Endothelial cell (in vitro differentiated cells): Measurements from ENCODE around the gene PRCC. TPM values are rescaled to one million over a fixed set of nuclear protein-coding genes. Genes with fewer than 3 reads are reported as not detected.

ENCODE experiments used
- DNase-seq: peaks from one replicate; pipeline ENCODE4 v3.0.0; 2021; ENCODE audit warnings: low spot score
- H3K27ac Mint-ChIP-seq: one replicate; pipeline ENCODE4 v1.8.0; 2021; ENCODE audit warnings: mixed read lengths, inconsistent platforms; ENCODE audit not compliant: unreplicated experiment
- H3K27me3 Mint-ChIP-seq: one replicate; pipeline ENCODE4 v1.8.0; 2021; ENCODE audit warnings: mild to moderate bottlenecking, moderate library complexity, mixed read lengths, inconsistent platforms; ENCODE audit not compliant: unreplicated experiment
- H3K36me3 Mint-ChIP-seq: one replicate; pipeline ENCODE4 v1.8.0; 2021; ENCODE audit warnings: mild to moderate bottlenecking, low read depth, mixed read lengths, inconsistent platforms; ENCODE audit not compliant: unreplicated experiment
- H3K4me1 Mint-ChIP-seq: one replicate; pipeline ENCODE4 v1.8.0; 2021; ENCODE audit warnings: mild to moderate bottlenecking, mixed read lengths, inconsistent platforms; ENCODE audit not compliant: unreplicated experiment
- H3K4me3 Mint-ChIP-seq: one replicate; pipeline ENCODE4 v1.8.0; 2021; ENCODE audit warnings: mild to moderate bottlenecking, mixed read lengths, inconsistent platforms; ENCODE audit not compliant: unreplicated experiment
- H3K9me3 Mint-ChIP-seq: one replicate; pipeline ENCODE4 v1.8.0; 2021; ENCODE audit warnings: mixed read lengths, inconsistent platforms; ENCODE audit not compliant: unreplicated experiment
- total RNA-seq: library from RNA; stranded (reverse); fragmentation: NEBNext Ultra II Directional; extraction: Animal tissue kit (Norgen Biotek cat#: 25700); gene quantifications from one replicate; pipeline ENCODE4 v1.2.1, GENCODE V29; 2021; ENCODE audit not compliant: unreplicated experiment
- TF ChIP-seq, protein P1 (sequence below): fragments of 200-600 bp; sonication (generic); IDR thresholded peaks from one replicate; pipeline ENCODE4 v1.5.0; 2021; ENCODE audit warnings: antibody characterized with exemption; ENCODE audit not compliant: unreplicated experiment

Gene PRCC
- total RNA-seq, 1 donor from 2014 or later: 91.9 TPM

DNA sequence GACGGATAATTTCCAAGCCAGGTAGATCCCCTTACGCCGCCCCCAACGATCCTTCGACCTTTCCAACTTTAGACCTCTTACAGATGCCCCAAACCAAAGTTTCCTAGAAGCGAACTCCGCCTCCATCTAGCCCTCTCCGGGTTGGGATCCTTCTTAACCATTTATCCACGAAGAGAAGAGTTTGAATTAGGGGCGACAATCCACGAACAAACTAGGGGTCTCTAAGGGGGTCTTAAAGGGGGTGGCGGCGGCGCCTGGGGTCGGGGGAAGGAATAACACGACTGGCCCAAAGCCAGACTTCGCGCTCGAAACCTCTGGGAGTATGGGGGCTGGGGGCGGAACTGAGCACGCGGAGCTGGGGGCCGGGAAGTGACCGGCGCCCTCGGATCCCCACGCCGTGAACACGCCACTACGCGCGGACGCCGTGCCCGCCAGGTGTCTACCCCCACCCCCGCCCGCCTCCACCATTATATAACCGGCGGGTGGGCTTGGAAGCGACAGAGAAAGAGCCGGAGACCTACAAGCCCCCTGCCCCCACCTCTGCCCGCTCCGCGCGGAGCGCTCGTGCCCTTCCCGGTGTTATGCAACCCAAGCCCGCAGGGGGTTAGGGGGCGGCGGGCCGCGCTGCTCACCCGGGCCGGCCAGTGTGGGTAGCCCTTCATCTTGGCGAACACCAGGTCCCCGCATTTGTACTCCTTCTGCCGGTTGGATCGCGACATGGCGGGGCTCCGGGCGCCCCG lies 16.5 kb upstream of the PRCC start:
- TF ChIP-seq, protein P1, sequence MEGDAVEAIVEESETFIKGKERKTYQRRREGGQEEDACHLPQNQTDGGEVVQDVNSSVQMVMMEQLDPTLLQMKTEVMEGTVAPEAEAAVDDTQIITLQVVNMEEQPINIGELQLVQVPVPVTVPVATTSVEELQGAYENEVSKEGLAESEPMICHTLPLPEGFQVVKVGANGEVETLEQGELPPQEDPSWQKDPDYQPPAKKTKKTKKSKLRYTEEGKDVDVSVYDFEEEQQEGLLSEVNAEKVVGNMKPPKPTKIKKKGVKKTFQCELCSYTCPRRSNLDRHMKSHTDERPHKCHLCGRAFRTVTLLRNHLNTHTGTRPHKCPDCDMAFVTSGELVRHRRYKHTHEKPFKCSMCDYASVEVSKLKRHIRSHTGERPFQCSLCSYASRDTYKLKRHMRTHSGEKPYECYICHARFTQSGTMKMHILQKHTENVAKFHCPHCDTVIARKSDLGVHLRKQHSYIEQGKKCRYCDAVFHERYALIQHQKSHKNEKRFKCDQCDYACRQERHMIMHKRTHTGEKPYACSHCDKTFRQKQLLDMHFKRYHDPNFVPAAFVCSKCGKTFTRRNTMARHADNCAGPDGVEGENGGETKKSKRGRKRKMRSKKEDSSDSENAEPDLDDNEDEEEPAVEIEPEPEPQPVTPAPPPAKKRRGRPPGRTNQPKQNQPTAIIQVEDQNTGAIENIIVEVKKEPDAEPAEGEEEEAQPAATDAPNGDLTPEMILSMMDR: no peak
- Mint-ChIP-seq H3K9me3 (no peaks in the 10 kb centered on the region), H3K36me3 (peaks cover 10% of the 10 kb centered on the region), H3K4me3 (peak overlapping the region; percentile 94), H3K4me1 (peaks cover 53% of the 10 kb centered on the region), H3K27me3 (peaks cover 23% of the 10 kb centered on the region), H3K27ac (peak overlapping the region; percentile 99)
- peak; percentile 61 for DNase-seq

DNA sequence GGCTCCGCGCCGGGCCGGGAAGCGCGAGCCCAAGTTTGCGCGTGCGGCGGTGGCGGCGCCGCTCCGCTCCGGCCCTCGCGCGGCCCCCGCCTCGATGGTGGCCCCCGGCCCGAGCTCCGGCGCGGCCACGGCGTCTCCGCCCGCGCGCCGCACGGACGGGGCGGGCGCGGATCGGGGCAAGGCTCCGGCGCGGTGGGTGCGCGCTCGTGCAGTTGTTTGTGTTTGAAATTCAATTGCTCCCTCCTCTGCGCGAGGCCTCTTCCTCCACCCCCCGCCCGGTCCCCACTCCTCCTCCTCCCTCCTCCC lies 15.9 kb upstream of the PRCC start, which contains the start of gene HDGF:
Gene HDGF (minus strand): TSS at position 225 of the 306 bp plus-strand sequence. CDS start 246 bp downstream, outside the sequence.
- H3K36me3 Mint-ChIP-seq: peaks cover 5% of the 10 kb centered on the region
- peak within 1 kb of the TSS; percentile 99 for H3K27ac Mint-ChIP-seq
- DNase-seq: no peak
- H3K27me3 Mint-ChIP-seq: peaks cover 22% of the 10 kb centered on the region
- TF ChIP-seq, protein P1: no peak
- peak within 1 kb of the TSS; percentile 96 for H3K4me3 Mint-ChIP-seq
- H3K9me3 Mint-ChIP-seq: no peaks in the 10 kb centered on the region
- H3K4me1 Mint-ChIP-seq: peaks cover 48% of the 10 kb centered on the region

DNA sequence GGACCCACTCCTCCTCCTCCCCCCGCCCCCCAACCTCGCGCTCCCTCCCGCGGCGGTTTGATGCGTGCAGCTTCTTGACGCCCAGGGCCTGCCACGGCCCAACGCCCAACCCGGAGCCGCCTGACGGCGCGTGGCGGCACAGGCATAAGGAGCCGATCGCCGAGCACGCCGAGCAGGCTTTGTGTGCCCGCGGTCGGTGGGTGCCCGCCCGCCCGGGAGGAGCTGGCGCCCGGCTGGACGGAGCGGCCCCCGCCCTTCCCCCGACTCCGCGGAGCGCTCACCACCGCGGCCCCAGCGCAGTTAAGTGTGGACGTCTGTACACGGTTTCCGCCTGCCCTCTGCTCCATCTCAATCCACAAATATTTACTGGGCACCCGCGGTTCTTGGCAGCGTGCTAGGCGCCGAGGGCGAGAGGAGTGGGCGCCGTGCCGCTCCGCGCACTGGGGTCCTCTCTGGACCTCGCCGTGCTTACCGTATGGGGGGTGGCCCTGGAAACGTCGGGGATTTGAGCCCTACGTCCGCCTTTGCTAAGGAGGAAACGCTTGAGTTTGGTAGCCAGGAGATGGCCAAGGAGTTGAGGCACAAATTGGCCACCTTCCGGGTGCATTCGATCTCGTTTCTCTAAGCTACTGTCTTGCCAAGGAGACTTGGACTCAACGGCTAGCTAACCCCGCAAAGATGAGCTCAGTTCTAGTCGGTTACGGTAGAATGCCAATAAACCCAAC lies 15.4 kb upstream of the PRCC start:
- DNase-seq: peak; percentile 96
- peaks cover 4% of the 10 kb centered on the region for H3K36me3 Mint-ChIP-seq
- no peaks in the 10 kb centered on the region for H3K9me3 Mint-ChIP-seq
- peak overlapping the region; percentile 96 for H3K4me3 Mint-ChIP-seq
- H3K27me3 Mint-ChIP-seq: peaks cover 20% of the 10 kb centered on the region
- H3K4me1 Mint-ChIP-seq: peaks cover 45% of the 10 kb centered on the region
- TF ChIP-seq, protein P1: no peak
- peak overlapping the region; percentile 80 for H3K27ac Mint-ChIP-seq

DNA sequence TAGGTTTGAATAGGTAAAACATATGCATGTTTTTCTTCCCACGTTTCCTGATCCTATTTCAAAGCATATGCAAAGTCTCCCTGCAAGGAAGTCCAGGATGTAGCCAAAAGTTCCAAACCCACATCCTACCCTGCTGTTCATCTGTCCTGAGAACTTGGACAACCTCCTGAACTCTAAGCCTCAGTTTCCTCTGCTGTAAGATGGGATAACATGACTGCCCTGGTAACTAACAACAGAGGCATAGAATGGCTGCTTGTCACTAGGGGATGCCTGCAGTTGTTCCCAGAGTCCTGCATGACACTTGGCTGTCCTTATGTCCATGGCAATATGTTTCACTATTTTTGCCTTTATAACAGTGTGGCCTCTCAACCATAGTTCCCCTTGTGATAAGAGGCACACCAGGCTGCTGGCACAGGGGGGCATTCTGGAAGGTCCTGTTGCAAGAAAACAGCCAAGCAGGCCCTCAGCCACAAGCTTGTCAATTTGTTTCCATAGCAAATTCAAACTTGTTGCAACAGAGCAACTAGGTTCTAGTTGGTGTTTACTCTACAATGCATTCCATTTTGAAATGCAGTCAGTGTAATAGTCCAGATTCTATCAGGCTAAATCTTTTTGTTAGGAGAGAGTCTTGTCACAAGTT lies 14.4 kb upstream of the PRCC start:
- DNase-seq: no peak
- H3K36me3 Mint-ChIP-seq: no peaks in the 10 kb centered on the region
- H3K27ac Mint-ChIP-seq: peak overlapping the region; percentile 80
- H3K9me3 Mint-ChIP-seq: no peaks in the 10 kb centered on the region
- peaks cover 39% of the 10 kb centered on the region for H3K4me1 Mint-ChIP-seq
- peaks cover 15% of the 10 kb centered on the region for H3K27me3 Mint-ChIP-seq
- TF ChIP-seq, protein P1: no peak
- peak overlapping the region; percentile 96 for H3K4me3 Mint-ChIP-seq
